Brain microvascular endothelial cell (primary cell): ENCODE measurements around the gene STT3B.

Source experiments
- DNase-seq: peaks from one replicate; pipeline ENCODE4 v3.0.0-alpha.2; 2020
- H3K27ac ChIP-seq: fragments of 250-450 bp; sonication (Bioruptor Pico); 2 replicates; pipeline ENCODE4 v1.5.1; 2020; ENCODE audit warnings: mild to moderate bottlenecking, moderate library complexity
- H3K27me3 ChIP-seq: fragments of 250-450 bp; sonication (Bioruptor Pico); replicated peaks from 2 replicates; pipeline ENCODE4 v1.5.1; 2020; ENCODE audit warnings: mild to moderate bottlenecking
- H3K36me3 ChIP-seq: fragments of 250-450 bp; sonication (Bioruptor Pico); replicated peaks from 2 replicates; pipeline ENCODE4 v1.5.1; 2020; ENCODE audit warnings: mild to moderate bottlenecking
- H3K4me3 ChIP-seq: 2 replicates; pipeline ENCODE4 v1.5.1; 2011; ENCODE audit warnings: low read depth, mild to moderate bottlenecking, control low read depth, low read length, moderate library complexity
- in situ Hi-C: cut with HindIII; loops from 2 replicates; pipeline ENCODE4 v1.10.0; 2017; ENCODE audit warnings: low sequenced_read_pairs, low pct_ligation_motif_present
- TF ChIP-seq, protein P1 (sequence below): IDR thresholded peaks from 2 replicates; pipeline ENCODE4 v1.5.1; 2011; ENCODE audit warnings: low read depth, mild to moderate bottlenecking, moderate library complexity, low read length, control low read depth, inconsistent platforms; ENCODE audit errors: missing control alignments

Gene STT3B

GRCh38 chr3:31509147-31509728 lies 23.5 kb upstream of the STT3B start:
- H3K27ac ChIP-seq = no peak overlapping the region

DNA sequence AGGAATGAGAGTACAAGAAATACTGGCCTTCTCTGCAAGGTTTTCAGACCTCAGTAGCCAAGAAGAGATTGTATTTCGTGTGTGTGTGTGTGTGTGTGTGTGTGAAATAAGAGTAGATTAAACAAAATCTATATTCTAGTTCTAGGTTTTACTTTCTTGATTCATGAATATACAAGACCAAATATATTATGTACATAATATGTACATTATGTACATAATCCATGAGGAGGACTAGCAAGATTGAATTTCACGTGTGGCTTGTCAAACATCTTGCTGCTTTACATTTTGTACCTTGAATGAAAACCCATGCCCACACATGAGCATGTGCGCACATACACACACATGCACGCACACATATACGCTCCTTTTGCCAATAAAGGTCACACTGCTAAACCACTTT lies 18.2 kb upstream of the STT3B start:
- Histone ChIP-seq H3K36me3 (no peaks in the 10 kb centered on the region), H3K27me3 (no peaks in the 10 kb centered on the region), H3K4me3 (no peak overlapping the region), H3K27ac (no peak overlapping the region)
- no peak for DNase-seq
- TF ChIP-seq, protein P1, sequence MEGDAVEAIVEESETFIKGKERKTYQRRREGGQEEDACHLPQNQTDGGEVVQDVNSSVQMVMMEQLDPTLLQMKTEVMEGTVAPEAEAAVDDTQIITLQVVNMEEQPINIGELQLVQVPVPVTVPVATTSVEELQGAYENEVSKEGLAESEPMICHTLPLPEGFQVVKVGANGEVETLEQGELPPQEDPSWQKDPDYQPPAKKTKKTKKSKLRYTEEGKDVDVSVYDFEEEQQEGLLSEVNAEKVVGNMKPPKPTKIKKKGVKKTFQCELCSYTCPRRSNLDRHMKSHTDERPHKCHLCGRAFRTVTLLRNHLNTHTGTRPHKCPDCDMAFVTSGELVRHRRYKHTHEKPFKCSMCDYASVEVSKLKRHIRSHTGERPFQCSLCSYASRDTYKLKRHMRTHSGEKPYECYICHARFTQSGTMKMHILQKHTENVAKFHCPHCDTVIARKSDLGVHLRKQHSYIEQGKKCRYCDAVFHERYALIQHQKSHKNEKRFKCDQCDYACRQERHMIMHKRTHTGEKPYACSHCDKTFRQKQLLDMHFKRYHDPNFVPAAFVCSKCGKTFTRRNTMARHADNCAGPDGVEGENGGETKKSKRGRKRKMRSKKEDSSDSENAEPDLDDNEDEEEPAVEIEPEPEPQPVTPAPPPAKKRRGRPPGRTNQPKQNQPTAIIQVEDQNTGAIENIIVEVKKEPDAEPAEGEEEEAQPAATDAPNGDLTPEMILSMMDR = no peak
- in situ Hi-C loops = no loop called here

More at GRCh38 chr3:31509147-31509728, 23.5 kb upstream of the STT3B start:
- no peak overlapping the region for H3K4me3 ChIP-seq
- H3K27me3 ChIP-seq = peaks cover 4% of the 10 kb centered on the region
- in situ Hi-C loops = no loop called here
- TF ChIP-seq, protein P1 = no peak
- H3K36me3 ChIP-seq = no peaks in the 10 kb centered on the region
- DNase-seq = no peak

DNA sequence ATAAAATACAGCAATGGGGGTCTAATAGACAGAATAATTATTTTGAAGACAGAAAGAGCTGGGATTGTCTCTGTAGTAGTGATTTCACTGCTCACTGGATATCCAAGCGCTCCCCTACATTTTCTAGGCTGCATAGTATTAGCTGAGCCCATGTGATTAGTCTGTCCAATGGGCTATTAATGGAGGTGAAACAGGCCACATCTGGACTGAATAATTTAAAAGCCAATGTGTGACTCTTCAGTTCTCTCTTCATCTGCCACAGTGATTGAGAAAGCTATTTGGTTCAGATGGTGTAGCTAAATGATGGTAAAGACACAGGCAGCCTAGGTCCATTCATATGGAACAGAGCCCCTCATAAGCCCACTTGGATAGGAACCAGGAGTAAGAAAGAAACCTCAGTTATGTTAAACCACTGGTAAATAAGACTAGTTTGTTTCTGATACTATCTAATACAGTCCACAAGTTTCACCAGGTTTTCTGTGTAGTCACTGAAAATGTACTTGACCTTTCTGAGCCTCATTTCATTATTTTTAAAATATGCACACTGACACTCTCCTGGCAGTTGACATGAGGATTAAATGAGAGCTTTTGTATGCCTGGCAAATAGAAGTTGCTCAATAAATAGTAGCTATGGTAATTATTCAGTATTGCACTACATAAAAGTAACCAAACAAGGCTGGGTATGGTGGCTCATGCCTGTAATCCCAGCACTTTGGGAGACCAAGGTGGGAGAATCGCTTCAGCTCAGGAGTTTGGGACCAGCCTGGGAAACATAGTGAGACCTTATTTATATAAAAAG lies 17.0 kb upstream of the STT3B start:
- Histone ChIP-seq H3K4me3 (no peak overlapping the region), H3K27me3 (no peaks in the 10 kb centered on the region), H3K36me3 (no peaks in the 10 kb centered on the region), H3K27ac (no peak overlapping the region)
- in situ Hi-C loops = no loop called here
- DNase-seq = no peak
- TF ChIP-seq, protein P1 = no peak

GRCh38 chr3:31516757-31517156 lies 16.0 kb upstream of the STT3B start:
- TF ChIP-seq, protein P1 = no peak
- in situ Hi-C loops = no loop called here
- no peak overlapping the region for H3K4me3 ChIP-seq
- H3K27me3 ChIP-seq = no peaks in the 10 kb centered on the region
- H3K36me3 ChIP-seq = no peaks in the 10 kb centered on the region
- no peak for DNase-seq
- no peak overlapping the region for H3K27ac ChIP-seq

DNA sequence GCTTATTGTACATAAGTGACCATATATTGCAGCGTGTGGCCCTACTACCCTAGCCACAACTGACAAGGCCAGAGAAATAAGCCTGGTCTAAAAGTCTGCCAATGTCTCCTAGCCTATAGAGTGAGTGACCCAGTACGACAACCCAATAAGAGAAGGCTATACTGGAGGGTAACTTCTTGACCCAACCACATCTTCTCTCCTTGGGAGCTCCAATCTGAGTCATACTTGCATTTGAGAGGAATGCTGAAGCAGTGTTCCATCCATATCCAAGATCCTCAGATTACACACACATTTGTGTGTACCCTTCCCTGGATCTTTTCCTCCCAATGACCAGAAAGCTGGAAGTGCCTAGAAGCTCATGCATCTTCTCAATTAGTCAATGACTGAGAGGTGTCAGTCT lies 11.3 kb upstream of the STT3B start:
- in situ Hi-C loops = no loop called here
- Histone ChIP-seq H3K36me3 (no peaks in the 10 kb centered on the region), H3K27ac (no peak overlapping the region), H3K27me3 (no peaks in the 10 kb centered on the region), H3K4me3 (no peak overlapping the region)
- no peak for DNase-seq
- TF ChIP-seq, protein P1 = no peak

- no peaks in the 10 kb centered on the region for H3K36me3 ChIP-seq
- H3K27me3 ChIP-seq = no peaks in the 10 kb centered on the region
- in situ Hi-C loops = no loop called here
- no peak overlapping the region for H3K27ac ChIP-seq
- no peak for DNase-seq
- no peak overlapping the region for H3K4me3 ChIP-seq
- TF ChIP-seq, protein P1 = no peak
Measured at GRCh38 chr3:31522152-31522551, 10.6 kb upstream of the STT3B start.
